Hepatocyte (in vitro differentiated cells): ENCODE results near the gene LRRC27. TPM values are rescaled to one million over a fixed set of nuclear protein-coding genes. Genes with fewer than 3 reads are reported as not detected.

Source experiments
- DNase-seq: peaks from one replicate; pipeline ENCODE4 v3.0.0-alpha.2; 2016; ENCODE audit warnings: low spot score
- H2AFZ ChIP-seq: fragments of 200-600 bp; sonication (generic); 2 replicates; pipeline ENCODE4 v1.6.0; 2016; ENCODE audit warnings: antibody characterized with exemption, mild to moderate bottlenecking
- H3K27ac ChIP-seq: fragments of 200-600 bp; sonication (generic); 2 replicates; pipeline ENCODE4 v1.5.1; 2016; ENCODE audit warnings: mild to moderate bottlenecking
- H3K27me3 ChIP-seq: fragments of 200-600 bp; sonication (generic); 2 replicates; pipeline ENCODE4 v1.6.1; 2016
- H3K36me3 ChIP-seq: fragments of 200-600 bp; sonication (generic); replicated peaks from 2 replicates; pipeline ENCODE4 v1.5.1; 2016; ENCODE audit warnings: low read depth; ENCODE audit not compliant: insufficient read depth
- H3K4me1 ChIP-seq: fragments of 200-600 bp; sonication (generic); 2 replicates; pipeline ENCODE4 v1.5.1; 2016; ENCODE audit warnings: mild to moderate bottlenecking, moderate library complexity; ENCODE audit not compliant: insufficient read depth
- H3K4me2 ChIP-seq: fragments of 200-600 bp; sonication (generic); 2 replicates; pipeline ENCODE4 v1.6.0; 2016
- H3K4me3 ChIP-seq: fragments of 200-600 bp; sonication (generic); 2 replicates; pipeline ENCODE4 v1.5.1; 2016; ENCODE audit warnings: mild to moderate bottlenecking
- H3K79me2 ChIP-seq: fragments of 200-600 bp; sonication (generic); 2 replicates; pipeline ENCODE4 v1.6.0; 2017; ENCODE audit warnings: mild to moderate bottlenecking
- H3K9me2 ChIP-seq: fragments of 200-600 bp; sonication (generic); replicated peaks from 2 replicates; pipeline ENCODE4 v1.6.0; 2017; ENCODE audit warnings: mild to moderate bottlenecking; ENCODE audit not compliant: insufficient read depth
- H3K9me3 ChIP-seq: fragments of 200-600 bp; sonication (generic); 2 replicates; pipeline ENCODE4 v1.5.1; 2016; ENCODE audit warnings: low read depth, mild to moderate bottlenecking
- H4K20me1 ChIP-seq: fragments of 200-600 bp; sonication (generic); 2 replicates; pipeline ENCODE4 v1.6.0; 2016; ENCODE audit warnings: mild to moderate bottlenecking; ENCODE audit not compliant: insufficient read depth, poor library complexity, severe bottlenecking
- EZH2 ChIP-seq: fragments of 200-600 bp; sonication (generic); IDR thresholded peaks from 2 replicates; pipeline ENCODE4 v1.6.1; 2016; ENCODE audit warnings: antibody characterized with exemption, mild to moderate bottlenecking, borderline replicate concordance
- EZH2phosphoT487 ChIP-seq: fragments of 200-600 bp; sonication (generic); IDR thresholded peaks from one replicate; pipeline ENCODE4 v1.6.1; 2018; ENCODE audit warnings: antibody characterized with exemption, mild to moderate bottlenecking, low read depth, moderate library complexity; ENCODE audit not compliant: unreplicated experiment, severe bottlenecking
- WGBS: methylation state at CpG from one replicate; pipeline ENCODE4 v1.1.6; 2016; ENCODE audit warnings: low lambda C conversion rate; ENCODE audit errors: missing lambda C conversion rate; 5-methylcytosine and 5-hydroxymethylcytosine counted together
- polyA plus RNA-seq: library from polyadenylated mRNA; unstranded; fragments of >200 nt; fragmentation: Nextera tagmentation; extraction: Ambion mirVana; gene quantifications from 2 replicates; pipeline ENCODE4 v1.2.1, GENCODE V29; 2016
- total RNA-seq: library from RNA; depleted of rRNA; stranded (reverse); fragments of >200 nt; gene quantifications from 2 replicates; pipeline ENCODE4 v1.2.3, GENCODE V29; 2014
- TF ChIP-seq, protein P1 (sequence below): fragments of 200-600 bp; sonication (generic); IDR thresholded peaks from 2 replicates; pipeline ENCODE4 v1.5.1; 2016; ENCODE audit warnings: antibody characterized with exemption, mild to moderate bottlenecking; ENCODE audit not compliant: poor library complexity

LRRC27 gene
- total and polyA plus RNA-seq, 2 experiments from 2014 or later = 7.5 to 8.3 TPM

DNA sequence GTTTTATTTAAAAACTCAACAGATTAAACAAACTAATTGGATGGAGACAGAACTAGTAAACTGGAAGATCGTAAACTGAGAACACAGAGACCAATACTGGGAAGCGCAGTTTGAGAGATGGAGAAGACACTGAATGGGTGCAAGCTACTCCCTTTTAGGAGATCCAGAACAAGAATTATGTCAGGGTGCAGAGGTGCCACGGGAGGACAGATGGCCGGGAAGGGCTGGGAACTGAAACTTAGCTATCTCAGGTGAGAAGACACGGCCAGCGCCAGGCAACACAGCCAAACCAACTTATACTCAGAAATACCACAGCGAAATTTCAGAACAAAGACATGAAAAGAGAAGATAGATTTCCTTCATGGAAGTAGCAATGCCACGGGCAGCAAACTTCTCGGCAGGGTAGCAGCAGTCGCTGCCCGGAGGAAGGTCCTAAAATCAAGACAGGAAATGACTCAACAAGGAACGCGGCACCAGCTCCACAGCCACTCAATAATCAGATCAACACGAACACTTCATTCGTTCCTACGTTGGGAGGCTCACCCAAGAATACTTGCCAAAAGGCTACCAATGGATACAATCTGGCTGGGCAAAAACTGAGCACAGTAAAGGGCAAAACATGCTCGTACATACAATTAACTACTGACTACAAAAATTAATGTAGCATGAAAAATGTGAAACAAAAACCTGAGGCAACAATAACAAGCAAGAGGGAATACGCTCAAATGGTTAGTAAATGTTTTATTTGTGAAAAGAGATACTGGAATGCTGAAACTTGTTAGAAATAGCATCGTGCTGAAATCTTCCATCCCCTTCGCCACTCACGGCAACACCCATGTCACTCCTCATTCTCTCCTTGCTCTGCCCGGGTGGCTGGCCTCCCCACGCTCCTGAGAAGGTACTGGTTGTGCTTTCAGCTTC, 2.2 kb upstream of the LRRC27 start:
- peaks cover 50% of the 10 kb centered on the region for H3K79me2 ChIP-seq
- 67% methylated on average over 23 of the region's 23 CpGs for WGBS

DNA sequence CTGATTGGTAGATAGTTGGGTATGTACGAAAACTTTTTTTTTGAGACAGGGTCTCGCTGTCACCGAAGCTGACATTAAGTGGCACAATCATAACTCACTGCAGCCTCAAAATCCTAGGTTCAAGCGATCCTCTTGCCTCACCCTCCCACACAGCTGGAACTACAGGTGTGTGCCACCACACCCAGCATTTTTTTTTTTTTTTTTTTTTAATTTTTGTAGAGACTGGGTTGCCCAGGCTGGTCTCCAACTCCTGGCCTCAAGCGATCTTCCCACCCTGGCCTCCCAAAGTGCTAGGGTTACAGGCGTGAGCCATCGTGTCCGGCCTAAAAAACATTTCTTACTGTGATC, 1.5 kb upstream of the LRRC27 start:
- Histone ChIP-seq H3K27ac (peak overlapping the region; percentile 63), H3K27me3 (no peaks in the 10 kb centered on the region), H3K36me3 (no peaks in the 10 kb centered on the region), H3K4me1 (peaks cover 22% of the 10 kb centered on the region), H3K9me3 (no peaks in the 10 kb centered on the region), H4K20me1 (no peaks in the 10 kb centered on the region), H3K4me2 (peak overlapping the region; percentile 92), H3K9me2 (no peaks in the 10 kb centered on the region), H2AFZ (no peak overlapping the region), H3K79me2 (peaks cover 50% of the 10 kb centered on the region), H3K4me3 (peak overlapping the region; percentile 15)
- TF ChIP-seq, protein P1, sequence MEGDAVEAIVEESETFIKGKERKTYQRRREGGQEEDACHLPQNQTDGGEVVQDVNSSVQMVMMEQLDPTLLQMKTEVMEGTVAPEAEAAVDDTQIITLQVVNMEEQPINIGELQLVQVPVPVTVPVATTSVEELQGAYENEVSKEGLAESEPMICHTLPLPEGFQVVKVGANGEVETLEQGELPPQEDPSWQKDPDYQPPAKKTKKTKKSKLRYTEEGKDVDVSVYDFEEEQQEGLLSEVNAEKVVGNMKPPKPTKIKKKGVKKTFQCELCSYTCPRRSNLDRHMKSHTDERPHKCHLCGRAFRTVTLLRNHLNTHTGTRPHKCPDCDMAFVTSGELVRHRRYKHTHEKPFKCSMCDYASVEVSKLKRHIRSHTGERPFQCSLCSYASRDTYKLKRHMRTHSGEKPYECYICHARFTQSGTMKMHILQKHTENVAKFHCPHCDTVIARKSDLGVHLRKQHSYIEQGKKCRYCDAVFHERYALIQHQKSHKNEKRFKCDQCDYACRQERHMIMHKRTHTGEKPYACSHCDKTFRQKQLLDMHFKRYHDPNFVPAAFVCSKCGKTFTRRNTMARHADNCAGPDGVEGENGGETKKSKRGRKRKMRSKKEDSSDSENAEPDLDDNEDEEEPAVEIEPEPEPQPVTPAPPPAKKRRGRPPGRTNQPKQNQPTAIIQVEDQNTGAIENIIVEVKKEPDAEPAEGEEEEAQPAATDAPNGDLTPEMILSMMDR = no peak
- TF ChIP-seq EZH2 (no peak), EZH2phosphoT487 (no peak)
- WGBS = 95% methylated on average over 8 of the region's 8 CpGs
- no peak for DNase-seq

More for the DNA sequence above, 2.2 kb upstream of the LRRC27 start:
- no peaks in the 10 kb centered on the region for H3K36me3 ChIP-seq
- no peaks in the 10 kb centered on the region for H3K9me2 ChIP-seq
- TF ChIP-seq EZH2phosphoT487 = no peak
- no peak for TF ChIP-seq EZH2
- TF ChIP-seq, protein P1 = no peak
- H3K4me3 ChIP-seq = peak overlapping the region; percentile 15
- H3K9me3 ChIP-seq = no peaks in the 10 kb centered on the region
- peak overlapping the region; percentile 63 for H3K27ac ChIP-seq
- H3K4me2 ChIP-seq = peak overlapping the region; percentile 92
- DNase-seq = no peak
- no peak overlapping the region for H2AFZ ChIP-seq
- H4K20me1 ChIP-seq = no peaks in the 10 kb centered on the region
- peaks cover 22% of the 10 kb centered on the region for H3K4me1 ChIP-seq
- no peaks in the 10 kb centered on the region for H3K27me3 ChIP-seq

DNA sequence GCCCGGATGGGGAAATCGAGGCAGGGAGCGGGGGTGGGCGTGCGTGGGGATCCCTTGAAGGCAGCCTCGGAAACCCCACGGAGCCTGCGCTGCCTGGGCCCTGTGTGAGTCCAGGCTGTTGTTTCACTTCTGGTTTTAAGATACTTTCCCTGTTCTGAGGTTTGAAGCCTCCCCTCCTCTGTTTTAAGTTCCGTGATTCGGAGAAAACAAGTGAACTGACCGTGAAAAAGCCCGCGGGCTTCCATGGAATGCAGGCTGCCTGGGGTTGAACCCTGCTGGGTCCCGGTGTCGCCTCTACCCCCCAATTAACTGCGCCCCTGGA, 401 bp downstream of the LRRC27 start:
- Histone ChIP-seq H3K4me2 (peak overlapping the region; percentile 89), H3K4me1 (peaks cover 34% of the 10 kb centered on the region), H2AFZ (peak overlapping the region; percentile 64), H3K9me2 (no peaks in the 10 kb centered on the region), H3K27ac (peak overlapping the region; percentile 23), H3K27me3 (no peaks in the 10 kb centered on the region), H3K4me3 (peak overlapping the region; percentile 14), H4K20me1 (no peaks in the 10 kb centered on the region), H3K36me3 (no peaks in the 10 kb centered on the region), H3K79me2 (peaks cover 42% of the 10 kb centered on the region), H3K9me3 (no peaks in the 10 kb centered on the region)
- 27% methylated on average over 16 of the region's 16 CpGs for WGBS
- TF ChIP-seq EZH2 = no peak
- TF ChIP-seq, protein P1 = no peak
- TF ChIP-seq EZH2phosphoT487 = no peak
- no peak for DNase-seq
